Measurements from ENCODE around the gene MAFB.

DNA sequence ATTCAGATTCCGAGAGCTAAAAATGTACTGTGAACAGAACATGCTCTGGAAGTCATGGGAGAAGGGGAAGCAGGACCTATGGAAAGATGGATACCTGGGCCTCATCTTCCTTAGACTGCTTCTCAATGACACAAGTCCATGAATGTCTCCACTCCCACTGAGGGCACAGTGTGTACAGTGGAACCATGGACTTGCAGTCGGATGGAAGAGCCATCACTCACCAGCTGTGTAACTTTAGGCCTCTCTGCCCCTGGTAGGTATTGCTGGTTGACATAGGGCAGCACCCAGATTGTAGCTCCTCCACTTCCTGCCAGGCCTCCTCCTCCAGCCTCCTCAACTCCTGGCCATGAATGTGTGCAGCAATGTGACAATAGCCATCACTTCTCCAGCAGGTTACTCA lies 52.5 kb downstream of the MAFB start:
- TF ChIP-seq, protein P1, sequence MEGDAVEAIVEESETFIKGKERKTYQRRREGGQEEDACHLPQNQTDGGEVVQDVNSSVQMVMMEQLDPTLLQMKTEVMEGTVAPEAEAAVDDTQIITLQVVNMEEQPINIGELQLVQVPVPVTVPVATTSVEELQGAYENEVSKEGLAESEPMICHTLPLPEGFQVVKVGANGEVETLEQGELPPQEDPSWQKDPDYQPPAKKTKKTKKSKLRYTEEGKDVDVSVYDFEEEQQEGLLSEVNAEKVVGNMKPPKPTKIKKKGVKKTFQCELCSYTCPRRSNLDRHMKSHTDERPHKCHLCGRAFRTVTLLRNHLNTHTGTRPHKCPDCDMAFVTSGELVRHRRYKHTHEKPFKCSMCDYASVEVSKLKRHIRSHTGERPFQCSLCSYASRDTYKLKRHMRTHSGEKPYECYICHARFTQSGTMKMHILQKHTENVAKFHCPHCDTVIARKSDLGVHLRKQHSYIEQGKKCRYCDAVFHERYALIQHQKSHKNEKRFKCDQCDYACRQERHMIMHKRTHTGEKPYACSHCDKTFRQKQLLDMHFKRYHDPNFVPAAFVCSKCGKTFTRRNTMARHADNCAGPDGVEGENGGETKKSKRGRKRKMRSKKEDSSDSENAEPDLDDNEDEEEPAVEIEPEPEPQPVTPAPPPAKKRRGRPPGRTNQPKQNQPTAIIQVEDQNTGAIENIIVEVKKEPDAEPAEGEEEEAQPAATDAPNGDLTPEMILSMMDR (IDR thresholded peaks at IDR 0.05), result no peak
- TF ChIP-seq POLR2A (IDR thresholded peaks at IDR 0.05), result no peak
